RWPE2 (cell line): ENCODE measurements around the gene RAI2.

Source experiments
- ATAC-seq: fragments of 200-7000 bp; cut with Tn5 transposase; 3 replicates; pipeline ENCODE4 v1.9.1; 2021; ENCODE audit warnings: low read depth
- DNase-seq: peaks from one replicate; pipeline ENCODE4 v3.0.0-alpha.2; 2020; ENCODE audit warnings: low spot score
- H3K27ac ChIP-seq: fragments of 450-650 bp; 2 replicates; pipeline ENCODE4 v1.5.1; 2017; ENCODE audit warnings: mild to moderate bottlenecking; ENCODE audit not compliant: poor library complexity, severe bottlenecking
- H3K27me3 ChIP-seq: fragments of 250-450 bp; sonication (Bioruptor Pico); 2 replicates; pipeline ENCODE4 v1.5.1; 2021; ENCODE audit warnings: mild to moderate bottlenecking, moderate library complexity; ENCODE audit not compliant: insufficient read depth, poor library complexity, severe bottlenecking
- H3K36me3 ChIP-seq: fragments of 250-450 bp; sonication (Bioruptor Pico); 2 replicates; pipeline ENCODE4 v1.5.1; 2020; ENCODE audit warnings: low read depth, mild to moderate bottlenecking, moderate library complexity
- H3K4me1 ChIP-seq: fragments of 250-450 bp; sonication (Bioruptor Pico); 2 replicates; pipeline ENCODE4 v1.5.1; 2021; ENCODE audit warnings: mild to moderate bottlenecking, moderate library complexity; ENCODE audit not compliant: insufficient read depth, poor library complexity, severe bottlenecking
- H3K4me3 ChIP-seq: fragments of 250-450 bp; sonication (Bioruptor Pico); 2 replicates; pipeline ENCODE4 v1.5.1; 2021; ENCODE audit warnings: mild to moderate bottlenecking, moderate library complexity; ENCODE audit not compliant: severe bottlenecking
- H3K9me3 ChIP-seq: fragments of 250-450 bp; sonication (Bioruptor Pico); 2 replicates; pipeline ENCODE4 v1.5.1; 2021; ENCODE audit warnings: mild to moderate bottlenecking, moderate library complexity; ENCODE audit not compliant: severe bottlenecking
- TF ChIP-seq, protein P1 (sequence below): fragments of 450-650 bp; IDR thresholded peaks from one replicate; pipeline ENCODE4 v1.5.1; 2017; ENCODE audit warnings: mild to moderate bottlenecking, moderate library complexity; ENCODE audit not compliant: poor library complexity, severe bottlenecking

Gene RAI2

GRCh38 chrX:17860811-17861488 is at the start of gene RAI2:
Gene RAI2 (minus strand): TSS chrX:17861298. CDS start chrX:17802010, 59,288 bp downstream.
- DNase-seq (no peak), ATAC-seq (peak; percentile 21; the same call in 2 of the 3 replicates)
- no peaks in the 10 kb centered on the region for H3K36me3 ChIP-seq
- H3K27ac ChIP-seq, result no peak within 1 kb of the TSS
- H3K4me3 ChIP-seq, result peak within 1 kb of the TSS; percentile 35
- H3K27me3 ChIP-seq, result peaks cover 24% of the 10 kb centered on the region
- H3K9me3 ChIP-seq, result no peaks in the 10 kb centered on the region
- H3K4me1 ChIP-seq, result no peaks in the 10 kb centered on the region
- TF ChIP-seq, protein P1, sequence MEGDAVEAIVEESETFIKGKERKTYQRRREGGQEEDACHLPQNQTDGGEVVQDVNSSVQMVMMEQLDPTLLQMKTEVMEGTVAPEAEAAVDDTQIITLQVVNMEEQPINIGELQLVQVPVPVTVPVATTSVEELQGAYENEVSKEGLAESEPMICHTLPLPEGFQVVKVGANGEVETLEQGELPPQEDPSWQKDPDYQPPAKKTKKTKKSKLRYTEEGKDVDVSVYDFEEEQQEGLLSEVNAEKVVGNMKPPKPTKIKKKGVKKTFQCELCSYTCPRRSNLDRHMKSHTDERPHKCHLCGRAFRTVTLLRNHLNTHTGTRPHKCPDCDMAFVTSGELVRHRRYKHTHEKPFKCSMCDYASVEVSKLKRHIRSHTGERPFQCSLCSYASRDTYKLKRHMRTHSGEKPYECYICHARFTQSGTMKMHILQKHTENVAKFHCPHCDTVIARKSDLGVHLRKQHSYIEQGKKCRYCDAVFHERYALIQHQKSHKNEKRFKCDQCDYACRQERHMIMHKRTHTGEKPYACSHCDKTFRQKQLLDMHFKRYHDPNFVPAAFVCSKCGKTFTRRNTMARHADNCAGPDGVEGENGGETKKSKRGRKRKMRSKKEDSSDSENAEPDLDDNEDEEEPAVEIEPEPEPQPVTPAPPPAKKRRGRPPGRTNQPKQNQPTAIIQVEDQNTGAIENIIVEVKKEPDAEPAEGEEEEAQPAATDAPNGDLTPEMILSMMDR, result no peak

- Histone ChIP-seq H3K27me3 (no peaks in the 10 kb centered on the region), H3K4me3 (no peak overlapping the region), H3K27ac (no peak overlapping the region), H3K4me1 (no peaks in the 10 kb centered on the region), H3K36me3 (no peaks in the 10 kb centered on the region), H3K9me3 (no peaks in the 10 kb centered on the region)
- DNase-seq, result no peak
- ATAC-seq, result no peak
- TF ChIP-seq, protein P1, result peak; percentile 13
Measured at GRCh38 chrX:17888421-17888820, 27.3 kb upstream of the RAI2 start.

DNA sequence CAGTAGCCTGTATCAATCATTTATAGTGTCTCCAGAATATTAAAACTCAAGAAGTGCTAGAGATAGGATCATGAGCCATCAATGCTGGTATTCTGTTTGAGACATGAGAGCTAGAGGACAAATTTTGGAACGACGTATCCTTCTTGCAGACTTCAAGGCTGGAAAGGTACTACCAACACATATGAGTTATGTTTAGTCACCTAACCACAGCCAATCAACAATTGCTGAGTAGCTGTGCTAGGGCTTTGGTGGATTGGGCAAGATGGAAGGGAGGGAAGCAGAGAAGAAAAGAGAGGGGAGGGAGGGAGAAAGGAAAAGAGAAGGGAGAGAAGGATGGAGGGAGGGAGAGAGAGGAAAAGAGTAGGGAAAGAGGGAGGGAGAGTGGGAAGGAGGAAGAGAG is 21.6 kb upstream of the RAI2 start:
- peak; percentile 52; the same call in 2 of the 3 replicates for ATAC-seq
- H3K4me3 ChIP-seq, result no peak overlapping the region
- no peaks in the 10 kb centered on the region for H3K9me3 ChIP-seq
- no peak overlapping the region for H3K27ac ChIP-seq
- TF ChIP-seq, protein P1, result no peak
- no peaks in the 10 kb centered on the region for H3K4me1 ChIP-seq
- no peak for DNase-seq
- no peaks in the 10 kb centered on the region for H3K27me3 ChIP-seq
- no peaks in the 10 kb centered on the region for H3K36me3 ChIP-seq

DNA sequence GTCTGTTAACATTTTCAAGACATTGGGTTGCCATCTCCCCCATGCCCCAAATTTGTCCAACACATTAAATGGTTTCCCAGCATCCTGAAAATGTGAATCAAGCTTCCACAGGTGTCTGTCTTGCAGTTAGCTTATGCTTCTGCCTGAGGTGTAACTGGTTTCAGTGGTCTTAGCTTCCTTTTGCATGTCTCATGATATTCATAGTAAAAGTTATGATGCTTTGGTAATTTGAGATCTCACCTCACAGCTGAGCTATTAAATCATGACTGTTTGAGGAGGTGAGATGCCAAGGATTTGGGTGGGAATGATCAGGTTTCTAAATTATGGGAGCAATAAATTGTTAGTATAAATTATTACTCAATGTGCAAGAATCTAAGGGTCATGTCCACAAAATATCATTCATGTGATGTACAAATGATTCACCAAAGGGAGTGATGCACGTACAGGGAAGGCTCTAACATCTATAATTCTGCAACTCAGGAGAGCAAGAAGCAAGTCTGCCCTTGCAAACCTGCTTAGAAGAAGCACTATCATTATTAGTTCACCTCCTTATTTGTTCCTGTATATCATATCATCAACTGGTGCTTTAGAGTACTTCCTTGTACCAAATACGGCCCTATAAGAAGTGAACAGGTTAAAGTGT is 17.1 kb upstream of the RAI2 start:
- no peaks in the 10 kb centered on the region for H3K4me1 ChIP-seq
- DNase-seq (no peak), ATAC-seq (peak; percentile 86)
- no peaks in the 10 kb centered on the region for H3K36me3 ChIP-seq
- peak overlapping the region; percentile 21 for H3K27ac ChIP-seq
- H3K4me3 ChIP-seq, result no peak overlapping the region
- no peaks in the 10 kb centered on the region for H3K27me3 ChIP-seq
- H3K9me3 ChIP-seq, result no peaks in the 10 kb centered on the region
- TF ChIP-seq, protein P1, result no peak

DNA sequence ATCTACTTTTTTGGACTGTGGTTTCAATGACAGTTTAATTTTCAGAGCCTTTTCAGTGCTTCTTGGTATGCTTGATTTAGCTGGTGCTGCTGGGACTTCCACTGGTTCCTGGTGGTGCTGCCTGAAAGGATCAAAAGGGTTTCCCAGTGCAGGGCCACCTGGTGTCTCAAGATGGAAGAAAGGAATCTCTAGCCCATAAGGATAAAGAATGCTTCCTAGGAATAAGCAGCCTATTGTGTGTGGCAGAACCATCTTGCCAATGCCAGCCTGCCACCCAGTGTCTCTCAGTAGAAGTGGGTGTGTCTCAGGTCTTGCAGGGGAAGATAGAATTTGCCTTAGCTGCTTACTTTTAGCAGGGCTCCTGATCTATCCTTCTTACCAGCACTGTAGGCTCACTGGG is 15.0 kb upstream of the RAI2 start:
- H3K4me3 ChIP-seq, result no peak overlapping the region
- TF ChIP-seq, protein P1, result no peak
- ATAC-seq, result no peak
- no peak overlapping the region for H3K27ac ChIP-seq
- no peaks in the 10 kb centered on the region for H3K9me3 ChIP-seq
- no peaks in the 10 kb centered on the region for H3K36me3 ChIP-seq
- H3K27me3 ChIP-seq, result no peaks in the 10 kb centered on the region
- DNase-seq, result no peak
- H3K4me1 ChIP-seq, result no peaks in the 10 kb centered on the region
